Panc1 (cell line): ENCODE measurements around the gene SHB. TPM values are rescaled to one million over a fixed set of nuclear protein-coding genes. Genes with fewer than 3 reads are reported as not detected.

Experiments used
- ATAC-seq: fragments of 200-7000 bp; cut with Tn5 transposase; 2 replicates; pipeline ENCODE4 v1.9.1; 2020; ENCODE audit warnings: mild to moderate bottlenecking, moderate library complexity
- BruUV-seq: library from RNA; stranded (reverse); fragments of 400-500 nt; replicated peaks from 2 replicates; lab custom pipeline; 2021; lab: Mats Ljungman, UMichigan
- CTCF ChIA-PET: fragments of 300-600 bp; sonication (Branson Sonifier 250); formaldehyde crosslinking; loops from one replicate; lab custom pipeline; 2022; ENCODE audit warnings: antibody characterized with exemption; lab: Charles Lee
- POLR2A ChIA-PET: fragments of 300-600 bp; sonication (Branson Sonifier 250); formaldehyde crosslinking; loops from one replicate; lab custom pipeline; 2022; ENCODE audit warnings: antibody characterized with exemption; lab: Charles Lee
- DNase-seq: peaks from one replicate; pipeline ENCODE4 v3.0.0-alpha.2; 2010; ENCODE audit warnings: low read depth, low spot score
- H3K27ac ChIP-seq: 2 replicates; pipeline ENCODE4 v1.5.1; 2011; ENCODE audit warnings: mild to moderate bottlenecking, low read length, inconsistent platforms
- H3K27me3 ChIP-seq: fragments of 200-500 bp; sonication (Bioruptor generic); 2 replicates; pipeline ENCODE4 v1.6.0; 2014; ENCODE audit warnings: low read length, inconsistent platforms; ENCODE audit not compliant: control insufficient read depth, insufficient read depth
- H3K36me3 ChIP-seq: fragments of 200-500 bp; sonication (Bioruptor generic); 2 replicates; pipeline ENCODE4 v1.5.1; 2014; ENCODE audit warnings: inconsistent platforms, mild to moderate bottlenecking, low read length, moderate library complexity; ENCODE audit not compliant: control insufficient read depth, insufficient read depth
- H3K4me1 ChIP-seq: 2 replicates; pipeline ENCODE4 v1.5.1; 2011; ENCODE audit warnings: inconsistent platforms, mild to moderate bottlenecking, low read length, moderate library complexity; ENCODE audit not compliant: control insufficient read depth, insufficient read depth
- H3K4me3 ChIP-seq, 2 experiments: 2 replicates each; pipeline ENCODE4 v1.5.1; 2011 to 2012; ENCODE audit warnings: low read depth in 2 of 2, low read length in 2 of 2, mild to moderate bottlenecking in 2 of 2, inconsistent platforms in 1 of 2, moderate library complexity in 1 of 2
- H3K9me3 ChIP-seq: fragments of 200-500 bp; sonication (Bioruptor generic); 2 replicates; pipeline ENCODE4 v1.5.1; 2014; ENCODE audit warnings: low read depth, mild to moderate bottlenecking, inconsistent platforms, low read length, moderate library complexity; ENCODE audit not compliant: control insufficient read depth, insufficient read depth
- CTCF ChIP-seq: fragments of 450-650 bp; IDR thresholded peaks from 2 replicates; pipeline ENCODE4 v1.5.1; 2017; ENCODE audit warnings: mild to moderate bottlenecking
- POLR2AphosphoS5 ChIP-seq: IDR thresholded peaks from 2 replicates; pipeline ENCODE4 v1.6.1; 2012; ENCODE audit warnings: mild to moderate bottlenecking, low read depth, low read length, moderate library complexity
- REST ChIP-seq, 2 experiments: IDR thresholded peaks; 2 replicates each; pipeline ENCODE4 v1.6.1; 2011 to 2012; ENCODE audit warnings: low read depth in 2 of 2, control low read depth in 1 of 2, low read length in 1 of 2, mild to moderate bottlenecking in 1 of 2, moderate library complexity in 1 of 2; ENCODE audit not compliant: insufficient read depth in 1 of 2
- SIN3A ChIP-seq: IDR thresholded peaks from 2 replicates; pipeline ENCODE4 v1.6.1; 2012; ENCODE audit warnings: low read depth, mild to moderate bottlenecking, low read length, moderate library complexity, borderline replicate concordance; ENCODE audit not compliant: insufficient read depth
- TCF7L2 ChIP-seq: IDR thresholded peaks from 2 replicates; pipeline ENCODE4 v1.6.1; 2011; ENCODE audit warnings: mild to moderate bottlenecking, low read depth, low read length, inconsistent platforms
- in situ Hi-C: cut with HindIII; loops from 2 replicates; pipeline ENCODE4 v1.10.0; 2016; ENCODE audit warnings: low sequenced_read_pairs, low pct_unique_long_range_greater_than_20kb
- intact Hi-C: fragments of 100-400 bp; cut with micrococcal nuclease; formaldehyde crosslinking; loops from one replicate; pipeline ENCODE4 v1.10.0; 2022; ENCODE audit not compliant: unreplicated experiment
- total RNA-seq: library from RNA; stranded (reverse); gene quantifications from one replicate; pipeline ENCODE4 v1.2.1, GENCODE V29; 2021; ENCODE audit not compliant: unreplicated experiment

Gene SHB
- total RNA-seq, 1 experiment from 2014 or later = 59.9 TPM

GRCh38 chr9:38110476-38110875 lies 41.4 kb upstream of the SHB start:
- TF ChIP-seq CTCF (no peak), TCF7L2 (no peak), SIN3A (no peak), REST (IDR thresholded peaks at IDR 0.05; ENCODE audit: insufficient read depth in 1 of 2, low read depth in 2 of 2, low read length in 1 of 2) (no peak), POLR2AphosphoS5 (no peak)
- Histone ChIP-seq H3K27ac (no peak overlapping the region), H3K9me3 (no peaks in the 10 kb centered on the region), H3K27me3 (no peaks in the 10 kb centered on the region), H3K4me1 (no peaks in the 10 kb centered on the region), H3K4me3 (no peak overlapping the region), H3K36me3 (no peaks in the 10 kb centered on the region)
- in situ Hi-C loops (no loop called here), intact Hi-C loops (no loop called here)
- ATAC-seq (no peak), DNase-seq (no peak)
- BruUV-seq = no TSS peak
- ChIA-PET CTCF (no interaction called here), POLR2A (no interaction called here)

- CTCF ChIA-PET = no interaction called here
- TF ChIP-seq SIN3A = no peak
- TF ChIP-seq CTCF = no peak
- TF ChIP-seq REST (IDR thresholded peaks at IDR 0.05; ENCODE audit: insufficient read depth in 1 of 2, low read depth in 2 of 2, low read length in 1 of 2) = no peak
- no peak for TF ChIP-seq POLR2AphosphoS5
- no peak for TF ChIP-seq TCF7L2
- Histone ChIP-seq H3K4me1 (no peaks in the 10 kb centered on the region), H3K27me3 (no peaks in the 10 kb centered on the region), H3K27ac (no peak overlapping the region), H3K9me3 (no peaks in the 10 kb centered on the region), H3K36me3 (no peaks in the 10 kb centered on the region), H3K4me3 (no peak overlapping the region)
- ATAC-seq (no peak), DNase-seq (no peak)
- POLR2A ChIA-PET = interaction anchor here (0.7 kb wide), 1 partner anchor 9 kb away, joined by 3 read pairs; no protein-coding TSS in a partner anchor
- intact Hi-C loops = no loop called here
- in situ Hi-C loops = no loop called here
- no TSS peak for BruUV-seq
Measured at GRCh38 chr9:38109601-38110000, 40.6 kb upstream of the SHB start.
